HAP-1 (cell line): ENCODE data around the gene TMEM97.

Experiments used
- DNase-seq, 2 experiments: peaks; one replicate each; pipeline ENCODE4 v3.0.0-alpha.2; 2016 to 2020; ENCODE audit warnings: low spot score in 2 of 2
- H3K27me3 ChIP-seq: fragments of 250-450 bp; sonication (Bioruptor Pico); 2 replicates; pipeline ENCODE4 v1.5.1; 2020; ENCODE audit warnings: low read depth, mild to moderate bottlenecking, moderate library complexity
- H3K36me3 ChIP-seq: fragments of 250-450 bp; sonication (Bioruptor Pico); replicated peaks from 2 replicates; pipeline ENCODE4 v1.5.1; 2020; ENCODE audit warnings: mild to moderate bottlenecking
- H3K4me1 ChIP-seq: fragments of 250-450 bp; sonication (Bioruptor Pico); 2 replicates; pipeline ENCODE4 v1.5.1; 2020; ENCODE audit warnings: mild to moderate bottlenecking
- H3K4me3 ChIP-seq: fragments of 250-450 bp; sonication (Bioruptor Pico); 2 replicates; pipeline ENCODE4 v1.5.1; 2020; ENCODE audit warnings: mild to moderate bottlenecking, moderate library complexity
- H3K9me3 ChIP-seq: fragments of 250-450 bp; sonication (Bioruptor Pico); 2 replicates; pipeline ENCODE4 v1.5.1; 2020; ENCODE audit warnings: mild to moderate bottlenecking, moderate library complexity
- in situ Hi-C: fragments of 300-500 bp; cut with MboI; formaldehyde crosslinking; loops from 3 replicates; pipeline ENCODE4 v1.14.3; 2020; ENCODE audit warnings: low sequenced_read_pairs, inconsistent platforms, mixed read lengths

TMEM97 gene

DNA sequence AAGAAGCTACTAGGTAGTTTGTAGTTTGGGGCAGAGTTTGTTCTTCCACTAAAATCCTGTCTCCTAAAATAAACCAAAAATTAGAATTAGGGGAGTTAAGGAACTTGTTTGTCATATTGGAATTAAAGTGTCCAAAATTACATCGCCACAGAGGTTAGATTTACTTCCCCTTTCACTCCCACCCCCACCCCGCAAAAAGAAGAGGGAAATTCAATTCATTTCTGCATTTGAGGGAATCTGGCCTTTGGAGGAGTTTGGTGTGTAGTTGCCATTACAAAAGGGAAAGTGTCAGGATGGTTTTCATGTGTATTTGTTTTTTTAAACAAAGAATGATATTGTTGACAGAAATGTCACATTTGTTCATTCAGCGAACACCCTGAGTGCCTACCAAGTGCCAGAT lies 5.8 kb downstream of the TMEM97 start:
- no peak overlapping the region for H3K4me3 ChIP-seq
- H3K4me1 ChIP-seq = peaks cover 18% of the 10 kb centered on the region
- H3K9me3 ChIP-seq = no peaks in the 10 kb centered on the region
- no peaks in the 10 kb centered on the region for H3K27me3 ChIP-seq
- peaks cover 54% of the 10 kb centered on the region for H3K36me3 ChIP-seq
- in situ Hi-C loops = loop anchor here (5.0 kb wide), 1 partner anchor 33 kb away; the partner anchor contains the start of gene POLDIP2
- DNase-seq = no peak

DNA sequence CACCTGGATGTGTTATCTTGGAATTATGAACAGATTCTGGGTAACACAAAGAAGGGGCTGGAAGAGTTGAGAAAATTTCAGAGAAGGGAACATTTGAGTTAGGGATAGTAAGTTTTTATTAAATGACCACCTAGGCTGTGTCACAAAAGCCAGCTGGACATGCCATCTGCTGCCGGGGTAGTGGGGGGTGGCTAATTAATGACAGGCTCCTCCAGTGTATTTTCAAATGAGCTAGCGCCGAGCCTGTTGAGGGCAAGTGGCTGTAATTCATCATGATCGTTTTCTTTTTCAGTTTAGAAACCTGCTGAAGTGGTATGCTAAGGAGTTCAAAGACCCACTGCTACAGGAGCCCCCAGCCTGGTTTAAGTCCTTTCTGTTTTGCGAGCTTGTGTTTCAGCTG lies 6.2 kb downstream of the TMEM97 start:
- Histone ChIP-seq H3K27me3 (no peaks in the 10 kb centered on the region), H3K4me3 (no peak overlapping the region), H3K4me1 (peaks cover 18% of the 10 kb centered on the region), H3K9me3 (no peaks in the 10 kb centered on the region), H3K36me3 (peaks cover 53% of the 10 kb centered on the region)
- in situ Hi-C loops = no loop called here
- DNase-seq = no peak

DNA sequence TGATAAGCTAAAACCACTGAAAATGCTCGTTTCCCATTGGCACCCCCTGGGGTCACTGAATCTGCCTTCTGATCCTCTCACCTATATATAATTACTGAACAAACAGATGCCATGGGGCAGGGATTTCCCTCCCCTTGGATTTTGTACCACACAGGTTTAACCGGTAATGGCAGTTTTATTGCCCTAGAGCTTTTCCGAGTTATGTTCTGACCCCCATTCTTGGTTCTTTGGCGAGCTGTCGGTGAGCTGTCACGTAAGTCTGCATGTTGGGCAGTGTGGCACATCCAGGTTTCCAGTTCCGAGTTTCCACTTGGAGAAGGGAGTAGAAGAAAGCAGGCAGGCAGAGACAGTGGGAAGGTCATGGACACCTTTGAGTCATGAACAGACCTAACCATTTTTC lies 7.1 kb downstream of the TMEM97 start:
- Histone ChIP-seq H3K4me1 (peaks cover 11% of the 10 kb centered on the region), H3K4me3 (no peak overlapping the region), H3K27me3 (no peaks in the 10 kb centered on the region), H3K36me3 (peaks cover 48% of the 10 kb centered on the region), H3K9me3 (no peaks in the 10 kb centered on the region)
- DNase-seq = no peak
- in situ Hi-C loops = no loop called here

DNA sequence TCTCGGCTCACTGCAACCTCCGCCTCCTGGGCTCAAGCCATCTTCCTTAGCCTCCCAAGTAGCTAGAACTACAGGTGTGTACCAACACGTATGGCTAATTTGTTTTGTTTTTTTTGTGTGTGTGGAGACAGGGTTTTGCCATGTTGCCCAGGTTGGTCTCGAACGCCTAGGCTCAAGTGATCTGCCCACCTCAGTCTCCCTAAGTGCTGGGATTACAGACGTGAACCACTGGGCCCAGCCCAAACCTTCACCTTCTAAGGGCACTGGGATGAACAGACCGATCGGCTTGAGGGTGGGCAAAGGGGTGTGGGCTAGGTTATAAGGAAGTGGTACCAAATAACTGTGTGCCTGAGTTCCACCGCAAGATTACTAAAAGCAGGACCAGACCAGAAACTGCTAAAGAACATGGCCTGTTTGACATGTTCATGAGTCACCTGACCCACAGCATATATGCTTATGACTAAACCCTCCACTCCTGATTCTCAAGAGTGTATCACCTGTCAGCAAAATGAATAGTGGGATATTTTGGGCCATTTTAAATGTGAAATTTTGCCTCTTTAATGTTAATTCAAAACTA lies 8.1 kb downstream of the TMEM97 start:
- H3K4me1 ChIP-seq = 0 out of 2 replicates have a peak, but pooled peaks cover 4% of the 10 kb centered on the region
- H3K27me3 ChIP-seq = no peaks in the 10 kb centered on the region
- no peak for DNase-seq
- H3K9me3 ChIP-seq = no peaks in the 10 kb centered on the region
- no peak overlapping the region for H3K4me3 ChIP-seq
- in situ Hi-C loops = no loop called here
- peaks cover 48% of the 10 kb centered on the region for H3K36me3 ChIP-seq

DNA sequence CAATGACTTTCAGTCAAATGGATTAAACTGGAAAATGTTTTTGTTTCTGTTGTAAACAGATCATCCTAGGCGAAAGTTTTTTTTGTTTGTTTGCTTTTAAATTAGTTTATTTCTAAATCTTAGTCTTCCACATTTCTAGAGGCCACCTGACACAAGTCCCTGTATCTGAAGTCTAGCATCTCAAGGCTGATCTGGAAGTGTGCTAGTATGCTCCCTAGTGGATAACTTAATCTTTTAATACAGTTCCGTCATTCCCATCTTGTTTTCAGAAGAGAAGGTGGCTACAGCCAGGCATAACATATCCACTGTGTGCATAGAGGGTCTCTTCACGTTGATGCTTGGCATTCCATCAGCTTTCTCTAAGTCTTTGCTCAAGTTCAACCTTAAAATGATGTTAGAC lies 8.7 kb downstream of the TMEM97 start:
- Histone ChIP-seq H3K36me3 (peaks cover 46% of the 10 kb centered on the region), H3K9me3 (no peaks in the 10 kb centered on the region), H3K4me1 (0 out of 2 replicates have a peak, but pooled peaks cover 2% of the 10 kb centered on the region), H3K4me3 (no peak overlapping the region), H3K27me3 (no peaks in the 10 kb centered on the region)
- no peak for DNase-seq
- in situ Hi-C loops = no loop called here

DNA sequence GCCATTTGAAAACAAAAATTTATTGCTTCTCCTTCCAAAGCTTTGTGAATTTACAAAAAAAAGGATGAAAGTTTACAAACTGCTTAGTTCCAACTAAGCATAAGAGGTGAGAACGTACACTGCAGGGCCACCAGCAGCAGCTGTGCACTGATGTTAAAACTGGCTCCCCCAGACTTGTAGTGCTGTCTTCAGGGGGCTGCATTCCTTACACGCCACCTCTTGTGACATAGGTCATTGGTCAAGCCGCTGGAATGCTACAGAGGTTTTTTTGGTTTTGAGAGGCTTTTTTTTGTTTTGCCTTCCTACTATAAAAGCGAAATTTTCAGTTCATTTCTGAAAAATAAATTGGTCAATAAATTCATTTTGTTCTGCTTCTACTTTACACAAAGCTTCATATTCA lies 9.3 kb downstream of the TMEM97 start:
- DNase-seq = no peak
- no peak overlapping the region for H3K4me3 ChIP-seq
- in situ Hi-C loops = no loop called here
- no peaks in the 10 kb centered on the region for H3K4me1 ChIP-seq
- H3K9me3 ChIP-seq = no peaks in the 10 kb centered on the region
- peaks cover 46% of the 10 kb centered on the region for H3K36me3 ChIP-seq
- H3K27me3 ChIP-seq = no peaks in the 10 kb centered on the region

DNA sequence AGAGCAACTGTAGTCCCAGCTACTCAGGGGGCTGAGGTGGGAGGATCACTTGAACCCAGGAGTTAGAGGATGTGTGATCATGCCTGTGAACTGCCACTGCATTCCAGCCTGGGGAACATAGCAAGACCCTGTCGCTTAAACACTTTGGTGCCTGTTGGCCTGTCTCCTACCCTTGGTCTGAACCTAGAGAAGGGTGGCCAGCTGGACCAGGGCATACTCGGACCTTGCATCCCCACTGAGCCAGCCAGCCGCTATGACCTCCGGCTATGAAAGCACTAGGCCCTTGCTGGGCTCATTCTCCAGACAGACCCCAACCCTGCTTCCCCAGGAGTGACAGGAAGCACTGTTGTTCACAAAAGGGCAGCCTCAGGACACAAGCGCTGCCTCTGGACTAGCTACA lies 11.7 kb downstream of the TMEM97 start:
- H3K4me3 ChIP-seq = no peak overlapping the region
- no peaks in the 10 kb centered on the region for H3K27me3 ChIP-seq
- H3K36me3 ChIP-seq = peaks cover 39% of the 10 kb centered on the region
- no peak for DNase-seq
- in situ Hi-C loops = no loop called here
- H3K9me3 ChIP-seq = no peaks in the 10 kb centered on the region
- peaks cover 6% of the 10 kb centered on the region; the same call in 1 of the 2 replicates for H3K4me1 ChIP-seq

DNA sequence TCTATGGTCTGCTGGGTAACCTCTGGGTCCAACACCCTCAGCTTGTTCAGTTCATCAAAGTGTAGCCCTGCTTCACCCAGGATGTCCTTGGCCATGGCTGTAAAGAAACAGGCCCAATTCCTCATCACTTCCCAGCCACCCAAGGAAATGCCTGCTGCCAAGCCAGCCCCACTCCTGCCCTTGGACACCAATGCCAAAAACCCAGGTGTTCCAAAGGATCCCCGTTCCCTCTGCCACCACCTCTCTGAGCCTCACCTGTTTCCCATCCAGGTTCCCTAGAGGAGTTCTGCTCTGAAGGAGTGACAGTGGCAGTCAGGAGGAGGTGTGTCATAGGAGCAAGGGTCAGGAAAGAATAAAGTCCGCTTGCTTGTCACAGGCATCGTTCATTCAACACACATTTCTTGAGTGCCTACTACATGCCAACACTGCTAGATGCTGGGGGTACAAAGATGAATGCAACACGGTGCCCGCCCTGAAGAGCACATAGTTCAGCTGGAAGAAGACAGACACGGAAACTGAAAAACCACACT lies 13.0 kb downstream of the TMEM97 start:
- in situ Hi-C loops = no loop called here
- Histone ChIP-seq H3K36me3 (peaks cover 28% of the 10 kb centered on the region), H3K9me3 (no peaks in the 10 kb centered on the region), H3K4me3 (no peak overlapping the region), H3K4me1 (peaks cover 12% of the 10 kb centered on the region), H3K27me3 (no peaks in the 10 kb centered on the region)
- DNase-seq = peak in 1 of 2 experiments; percentile 8

DNA sequence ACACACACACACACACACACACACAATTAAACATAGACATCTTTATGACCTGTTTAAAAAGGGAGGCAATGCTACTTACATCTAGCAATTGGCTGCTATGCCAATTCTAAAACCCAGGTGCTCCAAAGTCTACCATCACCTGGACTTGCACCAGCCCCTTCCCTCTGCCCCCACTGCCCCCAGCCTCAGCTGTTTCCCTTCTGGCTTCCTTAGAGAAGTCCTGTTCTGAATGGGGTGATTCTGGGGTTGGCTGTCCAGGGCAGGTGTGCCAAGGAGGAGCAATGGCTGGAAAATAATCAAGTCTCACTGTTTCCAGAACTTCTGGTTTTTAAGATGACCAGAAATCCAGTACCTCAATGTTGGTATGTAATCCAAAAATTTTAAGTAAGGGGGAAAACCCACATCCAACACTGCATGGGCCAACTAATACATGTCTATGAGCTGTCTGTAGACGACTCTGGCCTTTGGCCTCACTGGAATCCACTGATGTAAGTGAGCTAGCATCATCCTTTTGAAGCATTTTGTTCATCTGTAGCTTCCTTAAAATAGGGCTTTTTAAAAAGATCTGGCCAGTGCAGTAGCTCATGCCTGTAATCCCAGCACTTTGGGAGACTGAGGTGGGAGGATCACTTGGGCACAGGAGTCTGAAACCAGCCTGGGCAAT lies 14.2 kb downstream of the TMEM97 start:
- Histone ChIP-seq H3K36me3 (peaks cover 19% of the 10 kb centered on the region), H3K4me1 (peaks cover 12% of the 10 kb centered on the region), H3K9me3 (no peaks in the 10 kb centered on the region), H3K27me3 (no peaks in the 10 kb centered on the region), H3K4me3 (no peak overlapping the region)
- no peak for DNase-seq
- in situ Hi-C loops = no loop called here

DNA sequence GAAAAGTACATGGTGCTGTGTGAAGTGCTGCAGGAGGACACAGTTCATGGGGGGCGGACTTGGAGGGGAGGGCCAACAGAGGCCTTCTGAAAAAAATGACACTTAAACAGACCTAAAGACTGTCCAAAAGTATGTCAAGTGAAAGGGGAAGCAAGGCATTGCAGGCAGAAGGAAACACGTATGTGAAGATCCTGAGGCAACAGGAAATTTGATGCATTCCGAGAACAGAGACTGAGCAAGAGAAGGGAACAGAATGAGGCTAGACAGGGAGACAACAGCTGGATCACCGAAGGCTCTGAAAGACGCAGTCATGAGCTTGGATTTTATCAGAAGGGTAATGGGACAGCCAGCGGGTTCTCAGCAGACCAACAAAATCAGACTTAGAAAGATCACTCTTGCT lies 15.2 kb downstream of the TMEM97 start:
- H3K36me3 ChIP-seq = peaks cover 9% of the 10 kb centered on the region
- peak overlapping the region; percentile 78 for H3K4me3 ChIP-seq
- DNase-seq = no peak
- no peaks in the 10 kb centered on the region for H3K27me3 ChIP-seq
- no peaks in the 10 kb centered on the region for H3K9me3 ChIP-seq
- in situ Hi-C loops = no loop called here
- H3K4me1 ChIP-seq = peaks cover 12% of the 10 kb centered on the region

DNA sequence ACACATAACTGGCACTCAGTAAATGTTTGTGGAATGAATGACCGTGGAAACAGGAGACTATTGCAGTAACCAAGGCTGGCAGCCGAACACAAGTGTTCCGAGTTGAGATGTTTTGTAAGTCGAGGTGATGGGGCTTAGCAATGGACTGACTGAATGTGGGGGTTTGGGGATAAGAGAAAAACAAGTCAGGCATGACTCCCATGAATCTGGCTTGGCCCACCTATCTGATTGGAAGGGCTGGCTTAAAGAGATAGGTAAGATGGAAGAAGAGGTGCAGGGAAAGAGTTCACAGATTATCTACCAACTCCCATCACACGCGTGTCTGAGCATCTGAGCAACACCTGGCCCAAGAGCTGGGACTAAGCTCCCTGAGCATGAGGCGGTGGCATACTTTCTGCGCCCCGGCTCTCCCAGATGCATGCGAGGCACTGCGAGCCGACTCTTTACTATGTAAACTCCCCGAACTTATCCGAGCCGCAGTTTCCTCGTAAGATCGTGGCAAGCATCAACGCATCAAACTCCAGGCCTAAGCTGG lies 15.7 kb downstream of the TMEM97 start:
- H3K9me3 ChIP-seq = no peaks in the 10 kb centered on the region
- H3K27me3 ChIP-seq = no peaks in the 10 kb centered on the region
- peaks cover 8% of the 10 kb centered on the region; the same call in 1 of the 2 replicates for H3K36me3 ChIP-seq
- in situ Hi-C loops = no loop called here
- peak overlapping the region; percentile 78 for H3K4me3 ChIP-seq
- no peak for DNase-seq
- H3K4me1 ChIP-seq = peaks cover 12% of the 10 kb centered on the region

DNA sequence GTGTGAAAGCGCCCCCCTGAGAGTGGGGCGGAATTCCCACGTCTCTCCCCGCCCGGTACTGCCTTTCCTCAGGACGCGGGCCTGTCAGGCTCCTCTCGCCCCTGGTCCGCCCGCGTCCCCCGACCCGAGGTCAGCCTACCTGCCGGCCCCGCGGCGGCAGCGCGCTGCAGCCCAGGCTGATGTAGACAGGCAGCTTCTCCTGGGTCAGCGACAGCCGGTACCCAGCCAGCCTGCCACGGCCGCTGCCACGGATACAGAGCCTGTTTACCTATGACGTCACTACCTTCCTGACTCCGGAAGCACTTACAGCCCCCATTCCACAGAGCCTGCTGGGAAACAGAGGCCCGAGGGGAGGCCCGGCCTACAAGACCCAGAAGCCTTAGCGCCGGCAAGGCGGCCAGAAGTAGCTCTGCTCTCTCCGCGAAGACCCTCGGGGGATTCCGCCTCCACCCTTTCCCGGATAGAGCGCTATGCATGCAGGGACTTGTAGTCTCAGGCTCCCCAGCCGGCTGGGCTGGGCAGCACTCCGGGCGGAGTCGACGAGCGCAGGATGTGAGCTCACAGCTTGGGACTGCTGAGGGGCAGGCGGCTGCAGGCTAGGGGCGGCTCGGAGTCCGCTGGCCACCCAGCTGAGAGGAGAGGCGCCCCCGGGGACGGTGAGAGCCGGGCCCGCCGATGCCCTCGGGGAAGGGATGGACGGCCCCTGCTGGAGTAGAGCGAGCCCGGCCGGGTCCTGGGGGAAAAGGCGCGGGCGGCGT lies 16.4 kb downstream of the TMEM97 start, which contains the start of the genes IFT20 and TNFAIP1:
IFT20 (minus strand) TSS at position 272 of the 758 bp plus-strand sequence. CDS start 3,487 bp downstream, outside the sequence.
TNFAIP1 (plus strand) TSS at position 561 of the 758 bp plus-strand sequence. CDS start 3,761 bp downstream, outside the sequence.
- in situ Hi-C loops = no loop called here
- H3K27me3 ChIP-seq = no peaks in the 10 kb centered on the region
- peak; percentile 99 for DNase-seq

DNA sequence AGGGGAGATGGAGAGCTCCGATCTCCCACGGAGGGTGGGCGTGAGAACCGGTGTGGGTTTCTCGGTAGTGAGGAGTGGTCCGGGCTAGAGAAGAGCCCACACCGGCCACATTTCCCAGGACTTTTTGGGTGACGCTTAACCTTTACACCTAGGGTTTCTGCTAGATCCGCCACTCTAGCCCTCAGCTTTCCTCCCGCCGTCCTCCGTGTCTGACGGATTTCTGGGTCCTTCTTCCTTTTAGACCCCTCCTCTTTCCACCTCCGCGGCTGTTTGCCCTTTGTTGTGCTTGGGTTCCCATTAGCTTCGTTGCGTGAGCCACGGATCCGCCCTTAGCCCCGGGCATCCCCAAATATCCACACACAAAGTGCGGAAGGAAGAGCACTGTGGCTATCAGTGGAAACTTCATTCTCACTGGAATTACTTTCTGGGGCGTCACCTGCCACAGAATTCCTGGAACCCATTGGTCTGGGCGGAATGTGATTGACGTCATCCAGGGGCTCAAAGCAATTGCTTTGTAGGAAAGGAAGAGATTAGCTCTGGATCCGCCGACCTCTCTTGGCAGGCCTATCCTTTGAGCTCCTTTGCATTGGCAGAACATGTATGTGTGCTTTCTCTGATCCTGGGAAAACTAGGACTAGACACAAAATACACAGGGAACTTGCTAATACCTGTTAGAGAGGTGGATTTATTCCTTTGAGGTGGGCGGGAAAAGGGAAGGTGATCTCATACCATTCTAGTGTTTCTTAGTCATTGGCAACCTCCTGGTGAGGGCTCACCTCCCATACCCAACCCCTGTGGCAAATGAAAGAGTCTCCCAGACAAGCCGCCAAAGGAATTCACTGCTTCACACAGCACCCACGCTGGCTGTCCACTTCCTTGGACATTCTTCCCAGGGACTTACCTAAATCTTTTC lies 17.2 kb downstream of the TMEM97 start:
- peak overlapping the region; percentile 78 for H3K4me3 ChIP-seq
- H3K4me1 ChIP-seq = peaks cover 12% of the 10 kb centered on the region
- peak; percentile 83 to 85 for DNase-seq
- H3K27me3 ChIP-seq = no peaks in the 10 kb centered on the region
- no peaks in the 10 kb centered on the region for H3K9me3 ChIP-seq
- peaks cover 7% of the 10 kb centered on the region for H3K36me3 ChIP-seq
- in situ Hi-C loops = no loop called here

More for the DNA sequence above, 16.4 kb downstream of the TMEM97 start, which contains the start of the genes IFT20 and TNFAIP1:
- Histone ChIP-seq H3K9me3 (no peaks in the 10 kb centered on the region), H3K36me3 (peaks cover 8% of the 10 kb centered on the region; the same call in 1 of the 2 replicates), H3K4me3 (peak within 1 kb of the TSS; percentile 78), H3K4me1 (peaks cover 12% of the 10 kb centered on the region)
